Gastrocnemius medialis (tissue), 4 donors: ENCODE results near the gene GALNTL6. TPM values are rescaled to one million over a fixed set of nuclear protein-coding genes. Genes with fewer than 3 reads are reported as not detected.

Source experiments
- ATAC-seq, 2 donors: fragments of 150-250 bp; one replicate each; pipeline ENCODE4 v1.9.1; 2016
- DNase-seq, 2 donors: peaks; one replicate each; pipeline ENCODE4 v3.0.0-alpha.2; 2019
- H3K27ac ChIP-seq, 4 donors: fragments of 200-600 bp; sonication (generic); 1 replicate in 1 of 4; 2 replicates in 3 of 4; pipeline ENCODE4 v1.5.1; 2016 to 2018; ENCODE audit warnings: mild to moderate bottlenecking in 2 of 4, moderate library complexity in 1 of 4
- H3K27me3 ChIP-seq, 3 donors: fragments of 200-600 bp; sonication (generic) in 2 of 3; 1 replicate in 1 of 3; 2 replicates in 2 of 3; pipeline versions ENCODE4 v1.5.1 to v1.6.0; 2016 to 2019; ENCODE audit warnings: mild to moderate bottlenecking in 1 of 3, moderate library complexity in 1 of 3
- H3K36me3 ChIP-seq, 2 donors: fragments of 200-600 bp; sonication (generic) in 1 of 2; one replicate each; pipeline ENCODE4 v1.5.1; 2017 to 2018
- H3K4me1 ChIP-seq, 2 donors: fragments of 200-600 bp; sonication (generic) in 1 of 2; one replicate each; pipeline ENCODE4 v1.5.1; 2016 to 2017; ENCODE audit warnings: mild to moderate bottlenecking in 2 of 2
- H3K4me3 ChIP-seq, 4 donors: fragments of 200-600 bp; sonication (generic) in 3 of 4; 1 replicate in 1 of 4; 2 replicates in 3 of 4; pipeline ENCODE4 v1.5.1; 2016 to 2019; ENCODE audit warnings: mild to moderate bottlenecking in 2 of 4
- H3K9me3 ChIP-seq, 3 donors: fragments of 200-600 bp; sonication (generic) in 2 of 3; 1 replicate in 1 of 3; 2 replicates in 2 of 3; pipeline ENCODE4 v1.5.1; 2016 to 2019
- POLR2A ChIP-seq, 2 donors: fragments of 450-650 bp; IDR thresholded peaks; one replicate each; pipeline ENCODE4 v1.6.1; 2017; ENCODE audit warnings: antibody characterized with exemption in 2 of 2, mild to moderate bottlenecking in 2 of 2, moderate library complexity in 2 of 2
- in situ Hi-C, 4 donors: fragments of 200-750 bp; cut with MboI; loops; one replicate each; pipeline versions ENCODE4 v1.15.0 to v1.8.0; 2017; ENCODE audit warnings: low sequenced_read_pairs in 4 of 4
- intact Hi-C: fragments of 100-400 bp; cut with DNase I; formaldehyde crosslinking; loops from one replicate; pipeline ENCODE4 v1.15.1; 2023; ENCODE audit warnings: low total_unique reads
- total RNA-seq, 4 donors: library from RNA; depleted of rRNA; stranded (reverse); fragments of >200 nt; gene quantifications; one replicate each; pipeline versions ENCODE4 v1.1.0 to v1.2.3, GENCODE V29; 2016
- TF ChIP-seq, protein P1 (sequence below), 5 experiments: fragments of 450-650 bp in 3 of 5; fragments of 200-600 bp in 2 of 5; sonication (generic) in 2 of 5; IDR thresholded peaks in 4 of 5; conservative IDR thresholded peaks in 1 of 5; 1 replicate in 4 of 5; 2 replicates in 1 of 5; pipeline ENCODE4 v1.5.1; 2016 to 2019; ENCODE audit warnings: antibody characterized with exemption in 5 of 5, mild to moderate bottlenecking in 3 of 5, moderate library complexity in 3 of 5

Gene GALNTL6
- total RNA-seq, 4 donors from 2014 or later, result not detected

DNA sequence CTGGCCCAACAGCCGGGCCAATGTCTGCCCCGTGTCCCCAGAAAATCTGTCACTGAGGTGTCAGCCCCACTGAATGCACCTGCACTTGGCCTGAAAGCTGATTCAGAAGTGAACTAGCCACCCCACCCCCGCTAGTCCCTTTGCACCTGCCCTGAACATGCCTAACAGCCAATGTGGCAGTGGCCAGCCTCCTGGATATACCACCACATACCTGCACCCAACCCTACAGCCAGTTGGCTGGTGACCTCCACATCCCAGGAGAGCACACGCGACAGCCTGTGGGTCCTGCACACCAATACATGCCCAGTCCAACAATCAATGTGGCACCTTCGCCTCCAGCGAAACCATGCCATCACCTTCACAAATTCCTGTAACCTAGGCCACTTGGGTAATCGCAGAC is 116.7 kb downstream of the GALNTL6 start:
- no peaks in the 10 kb centered on the region for H3K27me3 ChIP-seq
- TF ChIP-seq, protein P1, sequence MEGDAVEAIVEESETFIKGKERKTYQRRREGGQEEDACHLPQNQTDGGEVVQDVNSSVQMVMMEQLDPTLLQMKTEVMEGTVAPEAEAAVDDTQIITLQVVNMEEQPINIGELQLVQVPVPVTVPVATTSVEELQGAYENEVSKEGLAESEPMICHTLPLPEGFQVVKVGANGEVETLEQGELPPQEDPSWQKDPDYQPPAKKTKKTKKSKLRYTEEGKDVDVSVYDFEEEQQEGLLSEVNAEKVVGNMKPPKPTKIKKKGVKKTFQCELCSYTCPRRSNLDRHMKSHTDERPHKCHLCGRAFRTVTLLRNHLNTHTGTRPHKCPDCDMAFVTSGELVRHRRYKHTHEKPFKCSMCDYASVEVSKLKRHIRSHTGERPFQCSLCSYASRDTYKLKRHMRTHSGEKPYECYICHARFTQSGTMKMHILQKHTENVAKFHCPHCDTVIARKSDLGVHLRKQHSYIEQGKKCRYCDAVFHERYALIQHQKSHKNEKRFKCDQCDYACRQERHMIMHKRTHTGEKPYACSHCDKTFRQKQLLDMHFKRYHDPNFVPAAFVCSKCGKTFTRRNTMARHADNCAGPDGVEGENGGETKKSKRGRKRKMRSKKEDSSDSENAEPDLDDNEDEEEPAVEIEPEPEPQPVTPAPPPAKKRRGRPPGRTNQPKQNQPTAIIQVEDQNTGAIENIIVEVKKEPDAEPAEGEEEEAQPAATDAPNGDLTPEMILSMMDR (IDR thresholded peaks at IDR 0.05 in 4 of 5, conservative IDR thresholded peaks at IDR 0.05 in 1 of 5), result no peak
- no peak for TF ChIP-seq POLR2A (IDR thresholded peaks at IDR 0.05)
- no peaks in the 10 kb centered on the region for H3K36me3 ChIP-seq
- no peak overlapping the region for H3K27ac ChIP-seq
- ATAC-seq (no peak), DNase-seq (no peak)
- no peaks in the 10 kb centered on the region for H3K4me1 ChIP-seq
- H3K4me3 ChIP-seq, result no peak overlapping the region
- no peaks in the 10 kb centered on the region for H3K9me3 ChIP-seq
- intact Hi-C loops (no loop called here), in situ Hi-C loops (no loop called here)

- Histone ChIP-seq H3K36me3 (no peaks in the 10 kb centered on the region), H3K4me3 (no peak overlapping the region), H3K4me1 (no peaks in the 10 kb centered on the region), H3K27me3 (no peaks in the 10 kb centered on the region), H3K9me3 (no peaks in the 10 kb centered on the region), H3K27ac (no peak overlapping the region)
- ATAC-seq (no peak), DNase-seq (no peak)
- in situ Hi-C loops (no loop called here), intact Hi-C loops (no loop called here)
- no peak for TF ChIP-seq POLR2A (IDR thresholded peaks at IDR 0.05)
- TF ChIP-seq, protein P1 (IDR thresholded peaks at IDR 0.05 in 4 of 5, conservative IDR thresholded peaks at IDR 0.05 in 1 of 5), result no peak
Observed at GRCh38 chr4:171932238-171932637, 119.0 kb downstream of the GALNTL6 start.

GRCh38 chr4:171940656-171941055 is 127.5 kb downstream of the GALNTL6 start:
- no peak for DNase-seq
- no peaks in the 10 kb centered on the region for H3K27me3 ChIP-seq
- H3K4me1 ChIP-seq, result no peaks in the 10 kb centered on the region
- H3K36me3 ChIP-seq, result no peaks in the 10 kb centered on the region
- H3K27ac ChIP-seq, result no peak overlapping the region
- TF ChIP-seq POLR2A (IDR thresholded peaks at IDR 0.05), result no peak
- TF ChIP-seq, protein P1 (IDR thresholded peaks at IDR 0.05 in 4 of 5, conservative IDR thresholded peaks at IDR 0.05 in 1 of 5), result no peak
- in situ Hi-C loops (no loop called here), intact Hi-C loops (no loop called here)
- H3K4me3 ChIP-seq, result no peak overlapping the region
- no peak for ATAC-seq
- no peaks in the 10 kb centered on the region for H3K9me3 ChIP-seq

DNA sequence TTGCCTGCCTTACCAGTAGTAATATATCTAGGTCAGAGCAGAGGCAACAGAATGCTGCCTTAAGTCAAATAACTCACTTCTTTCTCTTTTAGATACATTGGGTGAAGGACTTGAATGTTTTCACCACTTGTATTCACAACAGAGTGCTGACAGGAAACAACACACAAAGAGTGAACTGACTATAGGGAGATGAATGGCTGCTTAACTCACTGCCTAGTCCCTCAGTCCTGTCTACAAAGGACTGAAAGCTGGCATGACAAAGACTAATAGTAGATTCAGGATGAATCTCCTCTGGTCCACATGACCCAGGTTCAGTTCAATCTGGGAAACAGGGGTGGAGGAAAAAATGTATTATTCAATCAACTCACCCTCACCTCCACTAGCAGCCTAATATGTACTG is 134.2 kb downstream of the GALNTL6 start:
- Histone ChIP-seq H3K4me3 (no peak overlapping the region), H3K4me1 (no peaks in the 10 kb centered on the region), H3K9me3 (no peaks in the 10 kb centered on the region), H3K27me3 (no peaks in the 10 kb centered on the region), H3K27ac (no peak overlapping the region), H3K36me3 (no peaks in the 10 kb centered on the region)
- no peak for DNase-seq
- no peak for ATAC-seq
- intact Hi-C loops (no loop called here), in situ Hi-C loops (no loop called here)
- TF ChIP-seq, protein P1 (IDR thresholded peaks at IDR 0.05 in 4 of 5, conservative IDR thresholded peaks at IDR 0.05 in 1 of 5), result no peak
- no peak for TF ChIP-seq POLR2A (IDR thresholded peaks at IDR 0.05)

DNA sequence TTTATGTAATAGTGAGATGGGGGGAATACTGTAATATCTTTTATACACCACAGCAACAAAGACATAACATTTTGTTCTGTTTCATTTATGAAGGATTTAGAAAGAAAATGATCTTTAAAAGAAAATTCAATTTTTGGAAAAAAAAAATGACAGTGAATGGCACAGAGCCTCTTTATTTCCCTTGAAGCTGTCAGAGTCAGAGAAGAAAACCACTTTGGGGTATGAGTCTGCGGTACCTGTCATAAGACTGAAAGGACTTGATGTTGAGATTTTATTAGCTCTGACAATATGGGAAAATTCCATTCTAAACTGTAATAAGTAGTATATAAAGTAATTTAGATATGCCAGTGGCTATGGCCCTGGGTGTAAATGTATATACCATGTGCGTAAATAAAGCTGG is 134.8 kb downstream of the GALNTL6 start:
- Histone ChIP-seq H3K4me1 (no peaks in the 10 kb centered on the region), H3K36me3 (no peaks in the 10 kb centered on the region), H3K9me3 (no peaks in the 10 kb centered on the region), H3K4me3 (no peak overlapping the region), H3K27me3 (no peaks in the 10 kb centered on the region), H3K27ac (no peak overlapping the region)
- in situ Hi-C loops (no loop called here), intact Hi-C loops (no loop called here)
- ATAC-seq (no peak), DNase-seq (no peak)
- no peak for TF ChIP-seq POLR2A (IDR thresholded peaks at IDR 0.05)
- TF ChIP-seq, protein P1 (IDR thresholded peaks at IDR 0.05 in 4 of 5, conservative IDR thresholded peaks at IDR 0.05 in 1 of 5), result no peak
